HG03354 (cell line): ENCODE measurements around the gene PLXND1.

ENCODE experiments used
- ATAC-seq: cut with Tn5 transposase; IDR thresholded peaks from one replicate; pipeline ENCODE4 v1.9.1; 2021; ENCODE audit warnings: mild to moderate bottlenecking; ENCODE audit not compliant: unreplicated experiment, poor library complexity, severe bottlenecking

The PLXND1 gene

DNA sequence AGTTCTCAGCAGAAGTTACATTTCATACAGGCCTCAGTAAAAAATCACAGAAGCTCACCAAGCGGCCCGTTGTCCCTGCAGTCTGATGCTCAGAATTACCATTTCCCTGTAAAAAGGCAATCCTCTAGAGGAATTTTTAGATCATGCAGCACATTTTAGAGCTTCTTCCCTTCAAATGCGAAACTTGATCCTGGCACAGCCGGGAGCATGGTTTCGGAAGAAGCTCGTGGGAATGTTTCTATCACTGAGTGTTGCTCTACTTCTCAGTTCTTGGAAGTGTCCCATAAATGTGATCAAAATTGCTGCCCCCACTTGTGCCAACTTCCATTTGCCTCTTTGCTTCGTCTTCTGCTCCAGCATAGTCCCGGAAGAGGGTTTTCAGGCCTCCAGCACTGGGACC is 67.3 kb downstream of the PLXND1 start:
- no peak for ATAC-seq

DNA sequence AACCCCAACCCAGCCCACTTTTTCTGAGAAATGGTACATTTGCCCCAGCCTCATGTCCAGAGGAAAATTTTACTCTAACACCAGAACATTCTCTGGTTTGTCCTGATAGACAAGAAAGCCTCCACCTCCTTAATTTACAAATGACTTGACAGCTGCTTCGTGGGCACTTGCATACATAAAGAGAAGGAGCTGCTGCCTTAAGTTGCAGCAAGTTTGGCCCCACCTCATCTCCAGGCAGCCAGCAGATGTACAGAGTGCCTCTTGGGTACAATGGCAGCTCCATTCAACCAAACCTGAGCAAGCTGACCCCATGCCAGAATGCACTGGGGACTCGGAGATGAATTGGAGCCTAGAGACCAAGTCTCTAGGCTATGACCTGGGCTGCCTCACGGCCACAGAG is 69.7 kb downstream of the PLXND1 start:
- no peak for ATAC-seq

DNA sequence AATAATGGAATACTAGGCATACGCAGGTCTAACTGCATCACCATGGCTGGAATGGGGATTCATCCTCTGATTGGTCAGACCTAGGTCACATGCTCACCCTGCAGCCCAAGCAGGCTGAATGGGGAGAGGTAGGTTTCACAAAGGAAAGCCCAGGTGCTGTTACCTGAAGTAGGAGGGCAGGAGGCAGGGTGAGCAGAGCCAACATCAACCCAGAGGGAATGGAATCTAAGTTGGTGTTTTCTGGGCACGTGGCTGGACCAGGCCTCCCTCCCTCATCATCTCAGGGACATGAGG is 70.2 kb downstream of the PLXND1 start:
- no peak for ATAC-seq

DNA sequence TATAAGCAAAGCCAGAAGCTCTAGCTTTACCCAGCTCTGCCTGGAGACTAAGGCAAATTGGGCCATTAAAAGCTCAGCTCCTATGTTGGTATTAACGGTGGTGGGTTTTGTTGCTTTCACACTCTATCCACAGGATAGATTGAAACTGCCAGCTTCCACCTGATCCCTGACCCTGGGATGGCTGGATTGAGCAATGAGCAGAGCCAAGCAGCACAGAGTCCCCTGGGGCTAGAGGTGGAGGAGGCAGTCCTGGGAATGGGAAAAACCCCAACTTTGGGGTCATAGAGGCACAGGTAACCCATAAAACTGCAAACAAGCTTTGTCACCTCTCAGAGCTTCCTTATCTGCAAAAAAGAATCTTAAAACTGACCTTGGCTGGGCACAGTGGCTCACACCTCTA is 71.4 kb downstream of the PLXND1 start:
- ATAC-seq = no peak

DNA sequence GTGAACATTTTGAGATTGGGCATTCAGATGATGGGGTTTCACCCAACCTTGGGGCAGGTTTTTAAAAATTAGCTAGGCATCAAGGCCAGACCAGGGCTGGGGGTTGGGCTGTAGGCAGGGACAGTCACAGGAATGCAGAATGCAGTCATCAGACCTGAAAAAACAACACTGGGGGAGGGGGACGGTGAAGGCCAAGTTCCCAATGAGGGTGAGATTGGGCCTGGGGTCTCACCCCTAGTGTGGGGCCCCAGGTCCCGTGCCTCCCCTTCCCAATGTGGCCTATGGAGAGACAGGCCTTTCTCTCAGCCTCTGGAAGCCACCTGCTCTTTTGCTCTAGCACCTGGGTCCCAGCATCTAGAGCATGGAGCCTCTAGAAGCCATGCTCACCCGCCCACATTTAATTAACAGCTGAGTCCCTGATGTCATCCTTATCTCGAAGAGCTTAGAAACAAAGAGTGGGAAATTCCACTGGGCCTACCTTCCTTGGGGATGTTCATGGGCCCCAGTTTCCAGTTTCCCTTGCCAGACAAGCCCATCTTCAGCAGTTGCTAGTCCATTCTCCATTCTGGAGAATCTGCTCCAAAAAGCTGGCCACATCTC is 71.9 kb downstream of the PLXND1 start:
- no peak for ATAC-seq

DNA sequence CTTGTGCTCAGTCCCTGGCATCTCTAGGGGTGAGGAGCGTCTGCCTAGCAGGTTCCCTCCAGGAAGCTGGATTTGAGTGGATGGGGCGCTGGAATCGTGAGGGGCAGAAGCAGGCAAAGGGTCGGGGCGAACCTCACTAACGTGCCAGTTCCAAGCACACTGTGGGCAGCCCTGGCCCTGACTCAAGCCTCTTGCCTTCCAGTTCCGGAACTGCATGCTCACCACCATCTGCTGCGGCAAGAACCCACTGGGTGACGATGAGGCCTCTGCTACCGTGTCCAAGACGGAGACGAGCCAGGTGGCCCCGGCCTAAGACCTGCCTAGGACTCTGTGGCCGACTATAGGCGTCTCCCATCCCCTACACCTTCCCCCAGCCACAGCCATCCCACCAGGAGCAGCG is 73.1 kb downstream of the PLXND1 start:
- ATAC-seq = no peak

DNA sequence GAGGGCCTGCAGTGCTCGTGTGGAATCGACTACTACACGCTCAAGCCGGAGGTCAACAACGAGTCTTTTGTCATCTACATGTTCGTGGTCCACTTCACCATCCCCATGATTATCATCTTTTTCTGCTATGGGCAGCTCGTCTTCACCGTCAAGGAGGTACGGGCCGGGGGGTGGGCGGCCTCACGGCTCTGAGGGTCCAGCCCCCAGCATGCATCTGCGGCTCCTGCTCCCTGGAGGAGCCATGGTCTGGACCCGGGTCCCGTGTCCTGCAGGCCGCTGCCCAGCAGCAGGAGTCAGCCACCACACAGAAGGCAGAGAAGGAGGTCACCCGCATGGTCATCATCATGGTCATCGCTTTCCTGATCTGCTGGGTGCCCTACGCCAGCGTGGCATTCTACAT is 74.2 kb downstream of the PLXND1 start:
- no peak for ATAC-seq

DNA sequence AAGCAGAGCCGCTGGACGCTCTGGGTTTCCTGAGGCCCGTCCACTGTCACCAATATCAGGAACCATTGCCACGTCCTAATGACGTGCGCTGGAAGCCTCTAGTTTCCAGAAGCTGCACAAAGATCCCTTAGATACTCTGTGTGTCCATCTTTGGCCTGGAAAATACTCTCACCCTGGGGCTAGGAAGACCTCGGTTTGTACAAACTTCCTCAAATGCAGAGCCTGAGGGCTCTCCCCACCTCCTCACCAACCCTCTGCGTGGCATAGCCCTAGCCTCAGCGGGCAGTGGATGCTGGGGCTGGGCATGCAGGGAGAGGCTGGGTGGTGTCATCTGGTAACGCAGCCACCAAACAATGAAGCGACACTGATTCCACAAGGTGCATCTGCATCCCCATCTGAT is 74.8 kb downstream of the PLXND1 start:
- ATAC-seq = no peak

DNA sequence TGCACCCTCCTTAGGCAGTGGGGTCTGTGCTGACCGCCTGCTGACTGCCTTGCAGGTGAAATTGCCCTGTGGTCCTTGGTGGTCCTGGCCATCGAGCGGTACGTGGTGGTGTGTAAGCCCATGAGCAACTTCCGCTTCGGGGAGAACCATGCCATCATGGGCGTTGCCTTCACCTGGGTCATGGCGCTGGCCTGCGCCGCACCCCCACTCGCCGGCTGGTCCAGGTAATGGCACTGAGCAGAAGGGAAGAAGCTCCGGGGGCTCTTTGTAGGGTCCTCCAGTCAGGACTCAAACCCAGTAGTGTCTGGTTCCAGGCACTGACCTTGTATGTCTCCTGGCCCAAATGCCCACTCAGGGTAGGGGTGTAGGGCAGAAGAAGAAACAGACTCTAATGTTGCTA is 75.7 kb downstream of the PLXND1 start:
- ATAC-seq = no peak

DNA sequence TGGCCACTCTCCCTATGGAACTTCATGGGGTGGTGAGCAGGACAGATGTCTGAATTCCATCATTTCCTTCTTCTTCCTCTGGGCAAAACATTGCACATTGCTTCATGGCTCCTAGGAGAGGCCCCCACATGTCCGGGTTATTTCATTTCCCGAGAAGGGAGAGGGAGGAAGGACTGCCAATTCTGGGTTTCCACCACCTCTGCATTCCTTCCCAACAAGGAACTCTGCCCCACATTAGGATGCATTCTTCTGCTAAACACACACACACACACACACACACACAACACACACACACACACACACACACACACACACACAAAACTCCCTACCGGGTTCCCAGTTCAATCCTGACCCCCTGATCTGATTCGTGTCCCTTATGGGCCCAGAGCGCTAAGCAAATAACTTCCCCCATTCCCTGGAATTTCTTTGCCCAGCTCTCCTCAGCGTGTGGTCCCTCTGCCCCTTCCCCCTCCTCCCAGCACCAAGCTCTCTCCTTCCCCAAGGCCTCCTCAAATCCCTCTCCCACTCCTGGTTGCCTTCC is 76.2 kb downstream of the PLXND1 start:
- ATAC-seq = no peak

DNA sequence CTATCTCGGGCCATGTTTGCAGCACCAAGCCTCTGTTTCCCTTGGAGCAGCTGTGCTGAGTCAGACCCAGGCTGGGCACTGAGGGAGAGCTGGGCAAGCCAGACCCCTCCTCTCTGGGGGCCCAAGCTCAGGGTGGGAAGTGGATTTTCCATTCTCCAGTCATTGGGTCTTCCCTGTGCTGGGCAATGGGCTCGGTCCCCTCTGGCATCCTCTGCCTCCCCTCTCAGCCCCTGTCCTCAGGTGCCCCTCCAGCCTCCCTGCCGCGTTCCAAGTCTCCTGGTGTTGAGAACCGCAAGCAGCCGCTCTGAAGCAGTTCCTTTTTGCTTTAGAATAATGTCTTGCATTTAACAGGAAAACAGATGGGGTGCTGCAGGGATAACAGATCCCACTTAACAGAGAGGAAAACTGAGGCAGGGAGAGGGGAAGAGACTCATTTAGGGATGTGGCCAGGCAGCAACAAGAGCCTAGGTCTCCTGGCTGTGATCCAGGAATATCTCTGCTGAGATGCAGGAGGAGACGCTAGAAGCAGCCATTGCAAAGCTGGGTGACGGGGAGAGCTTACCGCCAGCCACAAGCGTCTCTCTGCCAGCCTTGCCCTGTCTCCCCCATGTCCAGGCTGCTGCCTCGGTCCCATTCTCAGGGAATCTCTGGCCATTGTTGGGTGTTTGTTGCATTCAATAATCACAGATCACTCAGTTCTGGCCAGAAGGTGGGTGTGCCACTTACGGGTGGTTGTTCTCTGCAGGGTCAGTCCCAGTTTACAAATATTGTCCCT is 76.9 kb downstream of the PLXND1 start:
- no peak for ATAC-seq

DNA sequence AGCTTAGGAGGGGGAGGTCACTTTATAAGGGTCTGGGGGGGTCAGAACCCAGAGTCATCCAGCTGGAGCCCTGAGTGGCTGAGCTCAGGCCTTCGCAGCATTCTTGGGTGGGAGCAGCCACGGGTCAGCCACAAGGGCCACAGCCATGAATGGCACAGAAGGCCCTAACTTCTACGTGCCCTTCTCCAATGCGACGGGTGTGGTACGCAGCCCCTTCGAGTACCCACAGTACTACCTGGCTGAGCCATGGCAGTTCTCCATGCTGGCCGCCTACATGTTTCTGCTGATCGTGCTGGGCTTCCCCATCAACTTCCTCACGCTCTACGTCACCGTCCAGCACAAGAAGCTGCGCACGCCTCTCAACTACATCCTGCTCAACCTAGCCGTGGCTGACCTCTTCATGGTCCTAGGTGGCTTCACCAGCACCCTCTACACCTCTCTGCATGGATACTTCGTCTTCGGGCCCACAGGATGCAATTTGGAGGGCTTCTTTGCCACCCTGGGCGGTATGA is 77.8 kb downstream of the PLXND1 start, which contains the start of gene RHO:
RHO (plus strand) TSS at position 51 of the 512 bp plus-strand sequence; CDS start at position 146, 95 bp downstream.
- no peak for ATAC-seq

DNA sequence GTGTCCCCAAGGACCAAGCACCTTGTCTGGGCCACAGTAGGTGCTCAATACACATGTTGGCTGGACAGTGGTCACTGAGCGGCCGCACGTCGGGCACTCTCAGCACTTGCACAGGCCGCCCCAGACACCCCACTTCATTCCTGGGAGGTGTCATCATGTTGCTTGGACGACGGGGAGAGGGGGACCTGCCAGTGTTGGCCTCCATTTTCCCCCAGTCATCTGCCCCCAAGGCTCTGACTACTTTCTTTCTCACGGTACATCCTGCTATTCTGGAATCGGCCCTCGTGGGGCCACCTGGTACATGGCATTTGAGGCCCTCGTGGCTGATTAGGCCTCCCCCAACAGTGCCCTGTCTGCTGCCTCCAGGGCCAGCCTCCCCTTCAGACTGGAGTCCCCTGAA is 79.2 kb downstream of the PLXND1 start:
- ATAC-seq = no peak

DNA sequence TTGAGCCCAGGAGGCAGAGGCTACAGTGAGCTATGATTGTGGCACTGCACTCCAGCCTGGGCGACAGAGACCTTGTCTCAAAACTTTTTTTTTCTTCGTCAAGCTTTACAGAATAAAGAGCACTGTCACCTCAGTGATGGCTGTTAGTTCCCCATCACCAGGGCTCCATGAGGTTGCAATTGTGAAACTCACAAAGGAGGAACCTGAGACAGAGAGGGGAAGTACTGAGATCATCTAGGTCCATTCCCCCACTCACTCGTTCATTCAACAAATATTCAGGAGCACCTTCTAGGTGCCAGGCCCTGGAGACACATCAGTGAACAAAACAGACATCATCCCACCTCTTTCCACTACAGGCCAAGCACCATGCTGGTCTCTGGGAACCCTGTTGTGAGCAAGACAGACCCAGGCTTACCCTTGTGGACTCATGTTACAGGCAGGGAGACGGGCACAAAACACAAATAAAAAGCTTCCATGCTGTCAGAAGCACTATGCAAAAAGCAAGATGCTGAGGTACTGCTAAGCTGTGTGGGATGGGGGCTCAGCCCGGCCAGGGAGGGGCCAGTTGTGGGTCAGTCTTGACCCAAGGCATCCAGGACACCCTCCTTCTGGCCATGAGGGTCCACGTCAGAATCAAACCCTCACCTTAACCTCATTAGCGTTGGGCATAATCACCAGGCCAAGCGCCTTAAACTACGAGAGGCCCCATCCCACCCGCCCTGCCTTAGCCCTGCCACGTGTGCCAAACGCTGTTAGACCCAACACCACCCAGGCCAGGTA is 80.2 kb downstream of the PLXND1 start:
- ATAC-seq = peak; percentile 91

DNA sequence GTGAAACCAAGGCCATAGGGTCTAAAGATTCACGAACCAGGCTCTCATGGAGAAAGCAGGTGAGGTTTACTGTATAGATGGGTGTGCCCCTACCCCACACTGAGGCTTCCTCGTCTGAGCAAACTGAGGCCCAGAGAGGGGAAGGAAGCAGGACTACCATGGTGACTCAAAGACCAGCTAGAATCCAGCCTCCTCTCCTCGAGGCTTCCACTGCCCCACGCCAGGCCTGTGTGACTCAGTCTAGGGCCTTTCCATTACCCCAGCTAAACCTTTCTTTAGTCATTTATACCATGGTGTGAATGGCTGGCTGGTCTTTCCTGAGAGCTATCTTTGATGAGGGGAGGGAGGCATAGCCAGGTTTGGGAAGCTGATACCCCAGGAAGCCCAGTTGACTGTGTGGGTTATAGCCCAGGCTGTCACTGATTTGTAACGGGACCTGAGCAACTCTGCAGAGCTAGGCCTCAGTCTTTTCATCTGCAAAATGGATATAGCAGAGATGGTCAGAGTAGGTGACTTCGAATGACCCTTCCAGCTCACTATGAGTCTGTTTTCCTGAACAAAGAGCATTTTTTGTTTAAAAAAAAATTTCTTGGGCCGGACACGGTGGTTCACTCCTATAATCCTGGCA is 81.0 kb downstream of the PLXND1 start:
- ATAC-seq = no peak

DNA sequence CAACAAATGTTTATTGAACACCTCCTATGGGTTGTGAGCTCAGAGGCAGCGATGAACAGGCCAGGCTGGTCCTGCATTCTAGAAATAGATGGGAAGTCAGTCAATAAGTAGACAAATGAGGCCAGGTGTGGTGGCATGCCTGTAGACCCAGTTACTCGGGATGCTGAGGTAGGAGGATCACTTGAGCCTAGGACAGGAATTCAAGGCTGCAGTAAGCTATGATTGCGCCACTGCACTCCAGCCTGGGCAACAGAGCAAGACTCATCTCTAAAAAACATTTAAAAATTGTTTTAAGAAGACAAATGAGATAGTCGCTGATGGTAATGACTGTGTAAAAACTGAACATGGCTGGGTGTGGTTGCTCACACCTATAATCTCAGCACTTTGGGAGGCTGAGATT is 82.4 kb downstream of the PLXND1 start:
- no peak for ATAC-seq

DNA sequence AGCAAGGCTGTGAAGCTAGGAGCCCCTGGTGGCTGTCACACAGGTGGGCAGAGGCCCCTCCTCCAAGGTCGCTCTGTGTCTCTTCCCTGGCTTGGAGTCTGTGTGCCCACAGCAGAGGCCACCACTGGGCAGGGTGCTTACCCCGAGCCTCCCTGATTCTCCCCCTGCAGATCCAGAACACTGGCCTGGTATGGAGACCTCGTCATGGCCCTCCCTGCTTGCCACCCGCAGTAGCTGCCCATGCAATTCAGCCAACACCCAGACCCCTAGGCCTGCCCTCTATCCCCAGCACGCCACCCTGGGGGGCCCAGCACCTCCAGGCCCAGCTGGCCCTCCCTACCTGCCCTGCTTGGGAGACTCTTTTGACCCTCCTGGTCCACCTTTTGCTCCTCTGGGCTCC is 83.5 kb downstream of the PLXND1 start:
- no peak for ATAC-seq

DNA sequence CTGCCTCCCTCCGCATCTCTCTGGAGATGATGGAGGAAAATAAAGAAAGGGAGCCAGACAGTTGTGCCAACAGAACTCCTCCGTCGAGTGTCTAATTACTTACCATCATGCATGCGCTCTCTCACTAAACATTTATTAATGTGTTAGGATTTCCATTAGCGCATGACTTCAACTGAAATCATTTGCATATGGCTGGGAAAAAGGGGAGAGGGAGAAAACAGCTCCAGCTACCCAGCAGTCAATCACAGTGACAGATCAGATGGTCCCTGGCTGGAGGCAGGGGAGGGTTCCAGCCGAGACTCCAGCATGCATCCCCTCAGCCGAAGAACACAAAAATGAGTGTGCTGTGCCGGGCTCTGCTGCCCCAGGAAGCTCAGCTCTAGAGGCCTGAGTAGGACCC is 84.9 kb downstream of the PLXND1 start:
- ATAC-seq = no peak

DNA sequence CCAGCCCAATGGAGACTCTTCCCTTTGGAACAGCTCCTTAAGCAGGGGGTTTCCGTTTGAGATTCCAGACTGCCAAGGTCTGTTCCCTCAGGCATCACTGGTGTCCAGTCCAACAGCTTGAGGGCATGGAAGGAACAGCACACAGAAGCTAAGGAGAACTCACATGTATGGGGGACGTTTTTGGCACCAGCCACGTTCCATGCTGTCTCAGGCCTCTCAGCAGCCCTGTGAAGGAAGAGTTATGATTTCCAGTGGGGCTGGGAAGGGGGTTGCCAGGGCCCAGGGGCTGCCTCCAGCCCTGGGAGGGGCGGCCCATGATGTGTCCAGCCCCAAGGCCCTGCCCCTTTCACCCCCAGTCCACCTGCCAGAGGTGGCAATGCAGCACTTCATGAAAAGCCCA is 85.5 kb downstream of the PLXND1 start:
- ATAC-seq = no peak
